SK-N-SH (cell line): ENCODE results near the gene LINGO3. TPM values are rescaled to one million over a fixed set of nuclear protein-coding genes. Genes with fewer than 3 reads are reported as not detected.

Experiments used
- CTCF ChIA-PET: fragments of 300-600, 350-600 bp; formaldehyde crosslinking; extraction: SDS; loops from one replicate; lab custom pipeline; 2021; lab: Yijun Ruan, JAX
- POLR2A ChIA-PET: fragments of 350-600 bp; sonication (Branson Sonifier 250); formaldehyde crosslinking; extraction: SDS; loops from one replicate; lab custom pipeline; 2020; ENCODE audit warnings: antibody characterized with exemption, inconsistent platforms; lab: Yijun Ruan, JAX
- DNase-seq: peaks from one replicate; pipeline ENCODE4 v3.0.0; 2012
- H2AFZ ChIP-seq: fragments of 200-600 bp; sonication (generic); 2 replicates; pipeline ENCODE4 v1.8.1; 2016; ENCODE audit warnings: antibody characterized with exemption, mild to moderate bottlenecking, low read depth
- H3F3A ChIP-seq: fragments of 200-600 bp; sonication (generic); replicated peaks from 2 replicates; pipeline ENCODE3; 2016; ENCODE audit warnings: antibody characterized with exemption, mild to moderate bottlenecking; ENCODE audit not compliant: insufficient read depth
- H3K27ac ChIP-seq, 2 experiments: fragments of 200-500 bp in 1 of 2; fragments of 200-600 bp in 1 of 2; sonication (Bioruptor generic) in 1 of 2; sonication (generic), shearing (Covaris generic) in 1 of 2; 2 replicates each; pipeline versions ENCODE4 v1.5.1 to v1.6.1; 2014 to 2016; ENCODE audit warnings: low read depth in 2 of 2, inconsistent platforms in 1 of 2, low read length in 1 of 2, mild to moderate bottlenecking in 1 of 2, mixed read lengths in 1 of 2
- H3K27me3 ChIP-seq: fragments of 200-600 bp; sonication (generic), shearing (Covaris generic); 2 replicates; pipeline ENCODE4 v1.6.1; 2016; ENCODE audit warnings: mixed run types; ENCODE audit not compliant: insufficient read depth
- H3K36me3 ChIP-seq, 2 experiments: fragments of 200-500 bp in 1 of 2; fragments of 200-600 bp in 1 of 2; sonication (Bioruptor generic) in 1 of 2; sonication (generic) in 1 of 2; replicated peaks in 1 of 2; 2 replicates each; pipeline versions ENCODE3 to v1.5.1; 2014 to 2016; ENCODE audit warnings: low read length in 1 of 2, mild to moderate bottlenecking in 1 of 2; ENCODE audit not compliant: insufficient read depth in 2 of 2, control insufficient read depth in 1 of 2
- H3K4me1 ChIP-seq, 2 experiments: fragments of 200-500 bp in 1 of 2; fragments of 200-600 bp in 1 of 2; sonication (Bioruptor generic) in 1 of 2; sonication (generic), shearing (Covaris generic) in 1 of 2; 2 replicates each; pipeline versions ENCODE4 v1.5.1 to v1.6.1; 2014 to 2016; ENCODE audit warnings: low read depth in 1 of 2, low read length in 1 of 2, mixed run types in 1 of 2; ENCODE audit not compliant: insufficient read depth in 2 of 2, control insufficient read depth in 1 of 2
- H3K4me2 ChIP-seq: fragments of 200-600 bp; sonication (generic), shearing (Covaris generic); 2 replicates; pipeline ENCODE4 v1.6.1; 2017; ENCODE audit warnings: mixed run types
- H3K4me3 ChIP-seq, 2 experiments: fragments of 200-500 bp in 1 of 2; fragments of 200-600 bp in 1 of 2; sonication (Bioruptor generic) in 1 of 2; sonication (generic), shearing (Covaris generic) in 1 of 2; 2 replicates each; pipeline versions ENCODE4 v1.5.1 to v1.8.1; 2014 to 2016; ENCODE audit warnings: low read depth in 2 of 2, inconsistent platforms in 1 of 2, low read length in 1 of 2, mild to moderate bottlenecking in 1 of 2, mixed read lengths in 1 of 2, moderate library complexity in 1 of 2
- H3K79me2 ChIP-seq: fragments of 200-600 bp; sonication (generic); 2 replicates; pipeline ENCODE4 v1.8.1; 2017; ENCODE audit warnings: mild to moderate bottlenecking; ENCODE audit not compliant: insufficient read depth
- H3K9ac ChIP-seq: fragments of 200-600 bp; sonication (generic); 2 replicates; pipeline ENCODE4 v1.6.1; 2017; ENCODE audit warnings: mixed run types
- H3K9me2 ChIP-seq: fragments of 200-600 bp; sonication (generic); 2 replicates; pipeline ENCODE4 v1.6.1; 2017; ENCODE audit warnings: mixed run types
- H3K9me3 ChIP-seq: fragments of 200-600 bp; sonication (generic); 2 replicates; pipeline ENCODE4 v1.6.1; 2017; ENCODE audit warnings: mixed run types, mild to moderate bottlenecking, moderate library complexity
- H4K20me1 ChIP-seq: fragments of 200-600 bp; sonication (generic); 2 replicates; pipeline ENCODE4 v1.6.1; 2017; ENCODE audit warnings: mild to moderate bottlenecking, mixed run types; ENCODE audit not compliant: insufficient read depth
- CHD2 ChIP-seq: fragments of 150-350 bp; IDR thresholded peaks from 2 replicates; pipeline ENCODE4 v1.6.1; 2018; ENCODE audit warnings: low read length; ENCODE audit not compliant: partially characterized antibody
- ELF1 ChIP-seq: IDR thresholded peaks from 2 replicates; pipeline ENCODE4 v1.4.0; 2012
- EP300 ChIP-seq, 2 experiments: IDR thresholded peaks; 2 replicates each; pipeline versions ENCODE4 v1.4.0 to v1.6.1; 2012; ENCODE audit warnings: borderline replicate concordance in 1 of 2, low read depth in 1 of 2, low read length in 1 of 2
- FOSL2 ChIP-seq: IDR thresholded peaks from 2 replicates; pipeline ENCODE4 v1.4.0; 2012; ENCODE audit warnings: low read depth, mild to moderate bottlenecking, moderate library complexity, borderline replicate concordance
- FOXJ3 ChIP-seq: sonication (generic); formaldehyde crosslinking; IDR thresholded peaks from 2 replicates; pipeline ENCODE4 v1.5.1; 2020; ENCODE audit warnings: mild to moderate bottlenecking, missing genetic modification reagents
- GABPA ChIP-seq: IDR thresholded peaks from 2 replicates; pipeline ENCODE4 v1.4.0; 2012; ENCODE audit warnings: low read depth, mild to moderate bottlenecking
- JUND ChIP-seq: IDR thresholded peaks from 2 replicates; pipeline ENCODE4 v1.4.0; 2012
- MEF2A ChIP-seq: IDR thresholded peaks from 2 replicates; pipeline ENCODE4 v1.4.0; 2012; ENCODE audit warnings: low read depth, borderline replicate concordance
- POLR2AphosphoS5 ChIP-seq: IDR thresholded peaks from 2 replicates; pipeline ENCODE4 v1.6.1; 2012; ENCODE audit warnings: low read depth, low read length
- RAD21 ChIP-seq: IDR thresholded peaks from 2 replicates; pipeline ENCODE4 v1.6.1; 2012; ENCODE audit warnings: mild to moderate bottlenecking, low read length
- RCOR1 ChIP-seq: fragments of 150-350 bp; IDR thresholded peaks from 2 replicates; pipeline ENCODE4 v1.6.1; 2017; ENCODE audit warnings: antibody characterized with exemption, low read length
- RFX5 ChIP-seq: IDR thresholded peaks from 2 replicates; pipeline ENCODE4 v1.6.1; 2012; ENCODE audit warnings: mild to moderate bottlenecking, improper control_type of control experiment, low read length
- RXRA ChIP-seq: IDR thresholded peaks from 2 replicates; pipeline ENCODE4 v1.4.0; 2012; ENCODE audit warnings: low read depth, mild to moderate bottlenecking, borderline replicate concordance
- WGBS: methylation state at CpG from one replicate; pipeline ENCODE4 v1.1.6; 2017; ENCODE audit warnings: low lambda C conversion rate; 5-methylcytosine and 5-hydroxymethylcytosine counted together
- polyA plus RNA-seq, 3 experiments: library from polyadenylated mRNA; depleted of rRNA; stranded (reverse); fragments of >200 nt; gene quantifications; 2 replicates each; pipeline ENCODE4 v1.2.3, GENCODE V29; 2012
- TF ChIP-seq, protein P1 (sequence below): IDR thresholded peaks from 2 replicates; pipeline ENCODE4 v1.6.1; 2012; ENCODE audit warnings: mild to moderate bottlenecking, low read depth, low read length, moderate library complexity
- TF ChIP-seq, protein P2 (sequence below): IDR thresholded peaks from 2 replicates; pipeline ENCODE4 v1.4.0; 2012; ENCODE audit warnings: low read depth, borderline replicate concordance
- TF ChIP-seq, protein P3 (sequence below): IDR thresholded peaks from 2 replicates; pipeline ENCODE4 v1.4.0; 2012; ENCODE audit warnings: low read depth, borderline replicate concordance
- TF ChIP-seq, protein P4 (sequence below): fragments of 150-350 bp; IDR thresholded peaks from 2 replicates; pipeline ENCODE4 v1.6.1; 2016; ENCODE audit warnings: mild to moderate bottlenecking, low read depth, low read length
- TF ChIP-seq, protein P5 (sequence below): fragments of 200-600 bp; sonication (generic); IDR thresholded peaks from 2 replicates; pipeline ENCODE4 v1.6.1; 2017; ENCODE audit warnings: antibody characterized with exemption, mild to moderate bottlenecking, moderate library complexity

Gene LINGO3
- polyA plus RNA-seq, 1 of the 3 experiments (the other 2 are of a cell fraction), result not detected

DNA sequence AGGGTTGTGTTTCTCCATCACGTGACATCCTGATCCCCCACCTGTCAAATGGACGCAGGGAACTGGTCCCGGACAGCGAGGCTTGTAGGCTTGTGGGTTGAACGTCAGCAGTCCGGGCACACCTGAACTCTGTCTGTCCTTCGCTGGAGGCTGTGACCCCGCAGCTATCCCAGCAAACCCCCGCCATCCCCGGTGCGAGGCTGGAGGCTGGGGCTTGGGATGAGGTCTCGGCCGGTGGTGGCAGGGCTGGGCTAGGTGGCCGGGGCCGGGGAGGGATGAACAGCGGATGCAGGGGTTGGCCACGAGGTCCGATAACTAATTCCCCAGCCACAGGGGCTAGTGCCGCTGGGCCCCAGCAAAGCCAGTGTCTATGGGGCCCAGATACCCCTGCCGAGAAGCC, 11.6 kb upstream of the LINGO3 start (continued):
- TF ChIP-seq, protein P1, sequence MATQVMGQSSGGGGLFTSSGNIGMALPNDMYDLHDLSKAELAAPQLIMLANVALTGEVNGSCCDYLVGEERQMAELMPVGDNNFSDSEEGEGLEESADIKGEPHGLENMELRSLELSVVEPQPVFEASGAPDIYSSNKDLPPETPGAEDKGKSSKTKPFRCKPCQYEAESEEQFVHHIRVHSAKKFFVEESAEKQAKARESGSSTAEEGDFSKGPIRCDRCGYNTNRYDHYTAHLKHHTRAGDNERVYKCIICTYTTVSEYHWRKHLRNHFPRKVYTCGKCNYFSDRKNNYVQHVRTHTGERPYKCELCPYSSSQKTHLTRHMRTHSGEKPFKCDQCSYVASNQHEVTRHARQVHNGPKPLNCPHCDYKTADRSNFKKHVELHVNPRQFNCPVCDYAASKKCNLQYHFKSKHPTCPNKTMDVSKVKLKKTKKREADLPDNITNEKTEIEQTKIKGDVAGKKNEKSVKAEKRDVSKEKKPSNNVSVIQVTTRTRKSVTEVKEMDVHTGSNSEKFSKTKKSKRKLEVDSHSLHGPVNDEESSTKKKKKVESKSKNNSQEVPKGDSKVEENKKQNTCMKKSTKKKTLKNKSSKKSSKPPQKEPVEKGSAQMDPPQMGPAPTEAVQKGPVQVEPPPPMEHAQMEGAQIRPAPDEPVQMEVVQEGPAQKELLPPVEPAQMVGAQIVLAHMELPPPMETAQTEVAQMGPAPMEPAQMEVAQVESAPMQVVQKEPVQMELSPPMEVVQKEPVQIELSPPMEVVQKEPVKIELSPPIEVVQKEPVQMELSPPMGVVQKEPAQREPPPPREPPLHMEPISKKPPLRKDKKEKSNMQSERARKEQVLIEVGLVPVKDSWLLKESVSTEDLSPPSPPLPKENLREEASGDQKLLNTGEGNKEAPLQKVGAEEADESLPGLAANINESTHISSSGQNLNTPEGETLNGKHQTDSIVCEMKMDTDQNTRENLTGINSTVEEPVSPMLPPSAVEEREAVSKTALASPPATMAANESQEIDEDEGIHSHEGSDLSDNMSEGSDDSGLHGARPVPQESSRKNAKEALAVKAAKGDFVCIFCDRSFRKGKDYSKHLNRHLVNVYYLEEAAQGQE, result no peak
- TF ChIP-seq RFX5, result no peak
- TF ChIP-seq RCOR1, result no peak
- TF ChIP-seq, all 33 proteins: peak for 0

DNA sequence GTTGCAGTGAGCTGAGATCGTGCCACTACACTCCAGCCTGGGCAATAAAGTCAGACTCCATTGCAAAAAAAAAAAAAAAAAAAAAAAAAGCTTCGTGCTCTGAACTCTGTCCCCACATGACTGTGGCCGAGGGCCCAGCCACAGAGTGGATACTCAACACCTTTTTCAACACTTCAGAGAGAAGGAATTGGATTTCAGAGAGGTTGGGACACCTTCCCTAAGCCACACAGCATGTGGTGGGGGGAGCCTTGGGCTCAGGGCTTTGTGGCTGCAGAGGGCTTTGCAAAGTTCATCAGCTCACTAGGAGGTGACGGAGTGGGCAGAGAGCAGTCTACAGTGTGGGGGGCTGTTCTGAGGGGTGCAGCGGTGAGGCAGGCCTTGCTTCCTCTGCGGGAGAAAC, 11.0 kb upstream of the LINGO3 start:
- no peak for DNase-seq
- no peaks in the 10 kb centered on the region for H3K9me2 ChIP-seq
- ChIA-PET CTCF (interaction anchor here (0.8 to 13.0 kb wide), 3 partner anchors 9 to 86 kb away, joined by 3 to 284 read pairs (median 107); partner anchors contain the start of gene PLEKHJ1), POLR2A (no interaction called here)
- no peak overlapping the region for H2AFZ ChIP-seq
- 92% methylated on average over 3 of the region's 6 CpGs for WGBS
- TF ChIP-seq FOXJ3 (CRISPR knock-in tag), result no peak
- no peak for TF ChIP-seq RXRA
- TF ChIP-seq, protein P2, sequence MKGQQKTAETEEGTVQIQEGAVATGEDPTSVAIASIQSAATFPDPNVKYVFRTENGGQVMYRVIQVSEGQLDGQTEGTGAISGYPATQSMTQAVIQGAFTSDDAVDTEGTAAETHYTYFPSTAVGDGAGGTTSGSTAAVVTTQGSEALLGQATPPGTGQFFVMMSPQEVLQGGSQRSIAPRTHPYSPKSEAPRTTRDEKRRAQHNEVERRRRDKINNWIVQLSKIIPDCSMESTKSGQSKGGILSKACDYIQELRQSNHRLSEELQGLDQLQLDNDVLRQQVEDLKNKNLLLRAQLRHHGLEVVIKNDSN, result no peak
- TF ChIP-seq RAD21, result no peak
- TF ChIP-seq FOSL2, result no peak
- TF ChIP-seq, protein P1, result no peak
- TF ChIP-seq CHD2, result no peak
- TF ChIP-seq GABPA, result no peak
- TF ChIP-seq JUND, result no peak
- no peak for TF ChIP-seq ELF1
- TF ChIP-seq, protein P3, sequence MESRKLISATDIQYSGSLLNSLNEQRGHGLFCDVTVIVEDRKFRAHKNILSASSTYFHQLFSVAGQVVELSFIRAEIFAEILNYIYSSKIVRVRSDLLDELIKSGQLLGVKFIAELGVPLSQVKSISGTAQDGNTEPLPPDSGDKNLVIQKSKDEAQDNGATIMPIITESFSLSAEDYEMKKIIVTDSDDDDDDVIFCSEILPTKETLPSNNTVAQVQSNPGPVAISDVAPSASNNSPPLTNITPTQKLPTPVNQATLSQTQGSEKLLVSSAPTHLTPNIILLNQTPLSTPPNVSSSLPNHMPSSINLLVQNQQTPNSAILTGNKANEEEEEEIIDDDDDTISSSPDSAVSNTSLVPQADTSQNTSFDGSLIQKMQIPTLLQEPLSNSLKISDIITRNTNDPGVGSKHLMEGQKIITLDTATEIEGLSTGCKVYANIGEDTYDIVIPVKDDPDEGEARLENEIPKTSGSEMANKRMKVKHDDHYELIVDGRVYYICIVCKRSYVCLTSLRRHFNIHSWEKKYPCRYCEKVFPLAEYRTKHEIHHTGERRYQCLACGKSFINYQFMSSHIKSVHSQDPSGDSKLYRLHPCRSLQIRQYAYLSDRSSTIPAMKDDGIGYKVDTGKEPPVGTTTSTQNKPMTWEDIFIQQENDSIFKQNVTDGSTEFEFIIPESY, result no peak
- no peak for TF ChIP-seq MEF2A
- no peak for TF ChIP-seq RFX5
- TF ChIP-seq EP300 (IDR thresholded peaks at IDR 0.05; ENCODE audit: borderline replicate concordance in 1 of 2, low read depth in 1 of 2, low read length in 1 of 2), result no peak
- TF ChIP-seq, protein P4, sequence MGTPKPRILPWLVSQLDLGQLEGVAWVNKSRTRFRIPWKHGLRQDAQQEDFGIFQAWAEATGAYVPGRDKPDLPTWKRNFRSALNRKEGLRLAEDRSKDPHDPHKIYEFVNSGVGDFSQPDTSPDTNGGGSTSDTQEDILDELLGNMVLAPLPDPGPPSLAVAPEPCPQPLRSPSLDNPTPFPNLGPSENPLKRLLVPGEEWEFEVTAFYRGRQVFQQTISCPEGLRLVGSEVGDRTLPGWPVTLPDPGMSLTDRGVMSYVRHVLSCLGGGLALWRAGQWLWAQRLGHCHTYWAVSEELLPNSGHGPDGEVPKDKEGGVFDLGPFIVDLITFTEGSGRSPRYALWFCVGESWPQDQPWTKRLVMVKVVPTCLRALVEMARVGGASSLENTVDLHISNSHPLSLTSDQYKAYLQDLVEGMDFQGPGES, result no peak
- TF ChIP-seq, protein P5, sequence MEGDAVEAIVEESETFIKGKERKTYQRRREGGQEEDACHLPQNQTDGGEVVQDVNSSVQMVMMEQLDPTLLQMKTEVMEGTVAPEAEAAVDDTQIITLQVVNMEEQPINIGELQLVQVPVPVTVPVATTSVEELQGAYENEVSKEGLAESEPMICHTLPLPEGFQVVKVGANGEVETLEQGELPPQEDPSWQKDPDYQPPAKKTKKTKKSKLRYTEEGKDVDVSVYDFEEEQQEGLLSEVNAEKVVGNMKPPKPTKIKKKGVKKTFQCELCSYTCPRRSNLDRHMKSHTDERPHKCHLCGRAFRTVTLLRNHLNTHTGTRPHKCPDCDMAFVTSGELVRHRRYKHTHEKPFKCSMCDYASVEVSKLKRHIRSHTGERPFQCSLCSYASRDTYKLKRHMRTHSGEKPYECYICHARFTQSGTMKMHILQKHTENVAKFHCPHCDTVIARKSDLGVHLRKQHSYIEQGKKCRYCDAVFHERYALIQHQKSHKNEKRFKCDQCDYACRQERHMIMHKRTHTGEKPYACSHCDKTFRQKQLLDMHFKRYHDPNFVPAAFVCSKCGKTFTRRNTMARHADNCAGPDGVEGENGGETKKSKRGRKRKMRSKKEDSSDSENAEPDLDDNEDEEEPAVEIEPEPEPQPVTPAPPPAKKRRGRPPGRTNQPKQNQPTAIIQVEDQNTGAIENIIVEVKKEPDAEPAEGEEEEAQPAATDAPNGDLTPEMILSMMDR, result no peak
- no peak for TF ChIP-seq RCOR1
- TF ChIP-seq POLR2AphosphoS5, result no peak
- H3K9me3 ChIP-seq, result no peaks in the 10 kb centered on the region
- peaks cover 0 to 2% of the 10 kb centered on the region in 2 experiments; a peak in 1 of 4 replicates for H3K4me1 ChIP-seq
- no peak overlapping the region for H3K4me2 ChIP-seq
- H3K9ac ChIP-seq, result no peak overlapping the region
- no peaks in the 10 kb centered on the region for H3K27me3 ChIP-seq
- H3K36me3 ChIP-seq, result peaks cover 0 to 9% of the 10 kb centered on the region in 2 experiments
- H3F3A ChIP-seq, result peaks cover 7% of the 10 kb centered on the region
- no peak overlapping the region for H3K27ac ChIP-seq
- H3K4me3 ChIP-seq, result no peak overlapping the region
- no peaks in the 10 kb centered on the region for H3K79me2 ChIP-seq
- no peaks in the 10 kb centered on the region for H4K20me1 ChIP-seq
